ENCODE measurements around the gene PADI2.

PADI2 gene

DNA sequence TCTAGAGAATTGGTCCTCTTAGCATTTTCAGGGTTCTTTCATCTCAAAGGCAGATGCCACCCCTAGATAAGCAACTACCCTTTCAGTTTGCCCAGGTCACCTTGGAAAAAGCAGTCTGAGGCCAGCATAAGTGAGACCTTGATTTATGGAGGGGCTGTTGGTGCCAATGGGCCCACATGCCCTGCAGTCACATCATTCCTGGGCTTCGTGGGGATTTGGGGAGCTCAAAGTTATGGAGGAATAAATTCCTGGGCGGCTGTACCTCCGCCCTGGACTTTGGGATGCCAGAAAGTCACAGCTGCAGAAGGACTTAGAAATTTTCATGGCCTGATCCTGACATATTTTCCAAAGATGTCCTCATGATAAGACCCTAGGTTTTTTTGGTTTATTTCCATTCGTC lies 62.7 kb downstream of the PADI2 start:
- no peak for DNase-seq (ENCODE audit: low read depth, low spot score)

DNA sequence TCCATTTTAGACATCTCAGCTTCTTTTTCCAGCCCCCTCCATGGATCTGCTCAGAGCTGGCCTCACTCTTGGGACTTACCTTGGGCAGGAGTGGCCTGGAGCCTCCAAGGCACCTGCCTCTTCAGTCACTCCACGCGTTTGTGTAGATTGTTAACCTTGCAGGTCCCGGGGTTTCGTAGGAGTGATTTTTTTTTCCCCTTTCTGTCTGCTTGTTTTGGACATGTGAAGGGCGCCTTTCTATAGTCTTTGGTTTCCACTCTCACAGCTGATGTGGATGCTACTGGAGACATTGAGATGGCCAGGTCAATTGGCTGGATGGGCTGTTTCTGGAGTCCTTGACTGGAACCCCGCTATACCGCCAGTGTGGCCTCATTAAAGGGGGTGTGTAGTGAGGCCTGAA lies 63.5 kb downstream of the PADI2 start:
- DNase-seq (ENCODE audit: low read depth, low spot score): no peak

DNA sequence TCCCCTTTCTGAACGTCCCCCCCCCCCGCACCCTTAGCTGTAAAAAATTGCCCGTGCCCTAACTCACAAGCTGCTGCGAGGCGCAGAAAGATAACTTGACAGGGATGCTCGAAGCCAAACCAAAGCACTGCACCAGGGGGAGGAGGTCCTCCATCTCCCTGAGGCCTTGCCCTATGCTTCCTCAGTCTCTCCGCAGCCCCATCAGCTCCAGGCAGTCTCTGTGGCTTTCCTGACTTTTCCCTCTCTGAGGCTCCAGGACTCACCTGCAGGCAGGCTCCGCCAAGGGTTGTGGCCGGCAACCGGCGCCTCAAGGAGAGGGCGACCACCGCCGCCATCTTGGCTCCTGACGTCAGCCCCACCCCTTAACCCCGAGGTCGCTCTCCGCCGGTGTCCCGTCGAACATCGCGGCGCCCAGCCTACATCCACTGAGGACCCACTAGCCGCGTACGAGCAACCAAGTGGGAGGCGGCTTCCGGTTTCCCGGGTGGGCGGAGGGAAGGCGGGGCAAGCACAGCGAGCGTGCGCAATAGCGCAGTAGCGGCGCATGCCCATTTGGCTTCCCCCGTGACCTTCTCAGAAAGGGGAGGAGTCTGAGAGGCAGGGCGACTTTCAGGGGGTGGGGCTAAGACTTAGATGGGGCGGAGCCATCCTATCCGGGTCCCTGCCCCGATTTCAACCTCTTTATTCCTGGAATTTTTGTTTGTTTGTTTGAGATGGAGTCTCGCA lies 65.4 kb downstream of the PADI2 start, which contains the start of gene SDHB:
TSS of gene SDHB (minus strand) at position 348 of the 726 bp plus-strand sequence. CDS start at position 335, 13 bp downstream.
- DNase-seq (ENCODE audit: low read depth, low spot score): peak; percentile 97

DNA sequence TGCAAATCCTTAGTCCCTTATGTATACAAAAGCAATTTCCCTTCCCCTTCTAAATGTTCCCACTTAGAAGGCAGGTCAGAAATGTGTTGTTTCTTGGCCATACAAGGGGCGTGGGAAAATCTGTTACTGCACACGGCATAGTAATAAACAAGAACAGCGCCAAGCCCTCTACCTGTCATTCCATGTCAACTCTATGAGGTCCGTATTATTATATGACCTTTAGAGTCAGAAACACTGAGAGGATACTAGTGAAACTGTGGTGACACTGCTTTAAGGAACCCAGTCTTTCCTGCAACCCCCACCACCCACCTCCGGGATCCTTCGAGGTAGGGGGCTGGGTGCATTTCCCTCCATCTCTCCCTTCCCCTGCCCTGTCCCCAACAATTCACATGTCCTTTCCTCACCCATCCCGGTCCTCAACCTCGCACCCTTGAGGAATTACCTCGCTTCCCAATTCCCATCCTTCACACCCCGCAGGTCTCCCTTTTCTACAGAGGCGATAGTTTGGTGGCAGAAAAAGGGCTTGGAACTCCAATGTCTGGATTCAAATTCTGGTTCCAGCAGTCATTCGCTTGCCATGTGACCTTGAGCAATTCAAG lies 66.1 kb downstream of the PADI2 start:
- no peak for DNase-seq (ENCODE audit: low read depth, low spot score)

DNA sequence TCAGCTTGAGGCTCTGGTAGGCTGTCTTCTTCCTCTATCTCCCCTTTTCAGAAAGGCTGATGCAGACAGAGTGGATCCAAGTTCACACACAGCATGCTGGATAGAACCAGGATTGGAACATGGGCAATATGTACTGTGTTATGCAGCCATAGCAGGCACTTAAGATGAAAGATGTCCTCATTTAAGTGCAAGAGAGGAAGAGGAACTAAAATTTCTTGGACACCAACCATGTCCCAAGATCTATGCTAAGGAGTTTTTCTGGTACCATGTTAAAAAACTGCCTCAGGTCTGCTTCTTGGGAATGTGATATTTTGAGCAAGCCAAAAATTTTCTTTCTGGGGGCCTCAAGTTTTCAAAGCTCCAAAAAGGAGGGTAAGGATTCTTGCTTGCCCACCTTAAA lies 66.6 kb downstream of the PADI2 start:
- DNase-seq (ENCODE audit: low read depth, low spot score): no peak

DNA sequence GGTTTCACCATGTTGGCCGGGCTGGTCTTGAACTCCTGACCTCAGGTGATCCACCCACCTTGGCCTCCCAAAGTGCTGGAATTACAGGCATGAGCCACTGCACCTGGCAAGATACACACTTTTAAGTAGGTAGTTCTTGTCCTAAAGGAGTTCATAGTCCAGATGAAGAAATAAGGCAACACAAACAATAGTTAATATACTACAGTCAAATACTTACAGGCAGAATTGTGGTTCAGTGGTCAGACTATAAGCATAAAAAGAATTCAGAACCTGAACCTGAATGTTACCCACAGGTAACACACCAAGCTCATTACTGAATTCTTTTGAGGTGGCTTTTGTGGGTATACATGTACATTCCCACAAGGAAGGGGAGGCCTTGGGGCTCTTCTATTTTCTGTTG lies 67.2 kb downstream of the PADI2 start:
- no peak for DNase-seq (ENCODE audit: low read depth, low spot score)

DNA sequence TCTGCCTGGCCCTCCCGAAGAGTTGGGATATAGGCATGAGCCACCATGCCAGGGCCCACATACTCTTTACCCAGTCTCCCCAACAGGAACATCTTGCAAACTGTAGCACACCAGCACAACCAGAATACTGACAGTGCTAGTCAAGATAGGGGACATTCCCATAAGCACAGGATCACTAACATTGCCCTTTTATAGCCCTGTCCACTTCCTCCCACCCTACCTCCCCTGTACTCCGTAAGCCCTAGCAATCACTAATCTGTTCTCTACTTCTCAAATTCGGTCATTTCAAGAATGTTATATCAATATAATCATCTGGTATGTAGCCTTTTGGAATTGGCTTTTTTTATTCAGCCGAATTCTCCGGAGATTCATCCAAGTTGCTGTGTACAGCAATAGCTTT lies 71.3 kb downstream of the PADI2 start:
- no peak for DNase-seq (ENCODE audit: low read depth, low spot score)

DNA sequence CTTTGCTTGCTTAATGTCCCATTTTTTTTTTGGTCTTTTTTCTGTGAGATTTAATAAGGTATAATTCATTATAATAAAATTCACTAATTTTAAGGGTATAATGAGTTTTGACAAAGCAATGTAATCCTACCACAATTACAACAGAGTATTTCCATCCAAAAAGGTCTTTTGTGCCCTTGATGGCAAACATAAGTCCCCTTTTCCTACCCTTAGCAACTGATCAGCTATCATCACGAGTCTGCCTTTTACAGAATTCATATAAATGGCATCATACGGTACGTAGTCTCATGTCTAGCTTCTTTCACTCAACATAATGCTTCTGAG lies 73.0 kb downstream of the PADI2 start:
- DNase-seq (ENCODE audit: low read depth, low spot score): no peak

DNA sequence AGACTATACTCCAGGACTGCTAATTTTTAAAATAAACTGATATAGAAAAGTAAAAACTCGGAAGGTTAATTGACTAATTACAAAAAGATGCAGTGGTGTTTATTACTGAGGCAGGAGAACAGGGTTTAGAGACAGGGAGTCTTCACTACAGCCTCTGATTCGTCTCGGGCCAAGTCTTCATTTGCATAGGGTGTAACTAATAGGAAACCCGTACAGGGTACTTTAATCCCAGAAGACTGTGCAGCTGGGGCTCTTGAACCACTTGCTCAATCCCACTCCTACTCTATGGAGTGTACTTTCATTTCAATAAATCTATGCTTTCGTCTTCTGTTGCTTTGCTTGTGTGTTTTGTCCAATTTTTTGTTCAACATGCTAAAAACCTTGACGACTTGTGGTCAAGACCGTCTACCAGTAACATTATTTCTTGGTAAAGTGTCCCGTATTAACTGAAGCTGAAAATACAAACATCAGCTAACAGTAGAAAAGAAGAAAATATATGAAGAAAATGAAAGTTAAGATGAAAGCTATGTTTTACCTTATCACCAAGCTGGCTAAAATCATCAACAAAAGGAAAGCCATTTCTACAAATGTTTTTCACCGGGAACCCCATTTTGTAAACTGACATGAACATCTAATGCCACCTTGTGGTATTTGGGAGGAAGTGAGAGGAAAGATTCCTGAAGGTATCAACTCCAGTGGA lies 73.5 kb downstream of the PADI2 start:
- DNase-seq (ENCODE audit: low read depth, low spot score): no peak

DNA sequence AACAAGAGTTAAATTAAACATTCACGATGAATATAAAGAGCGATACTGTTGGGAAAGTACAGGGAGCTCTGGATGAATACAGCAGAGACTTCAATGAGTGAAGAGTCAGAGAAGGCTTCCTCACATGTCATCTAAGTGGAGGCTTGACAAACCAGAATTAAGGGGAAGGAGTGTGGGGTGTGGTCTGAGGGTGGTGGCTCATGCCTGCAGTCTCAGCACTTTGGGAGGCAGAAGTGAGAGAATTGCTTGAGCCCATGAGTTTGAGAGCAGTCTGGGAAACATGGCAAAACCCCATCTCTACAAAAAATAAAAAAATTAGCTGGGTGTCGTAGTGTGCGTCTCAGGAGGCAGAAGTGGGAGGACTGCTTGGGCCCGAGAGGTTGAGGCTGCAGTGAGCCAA lies 74.1 kb downstream of the PADI2 start:
- DNase-seq (ENCODE audit: low read depth, low spot score): no peak

DNA sequence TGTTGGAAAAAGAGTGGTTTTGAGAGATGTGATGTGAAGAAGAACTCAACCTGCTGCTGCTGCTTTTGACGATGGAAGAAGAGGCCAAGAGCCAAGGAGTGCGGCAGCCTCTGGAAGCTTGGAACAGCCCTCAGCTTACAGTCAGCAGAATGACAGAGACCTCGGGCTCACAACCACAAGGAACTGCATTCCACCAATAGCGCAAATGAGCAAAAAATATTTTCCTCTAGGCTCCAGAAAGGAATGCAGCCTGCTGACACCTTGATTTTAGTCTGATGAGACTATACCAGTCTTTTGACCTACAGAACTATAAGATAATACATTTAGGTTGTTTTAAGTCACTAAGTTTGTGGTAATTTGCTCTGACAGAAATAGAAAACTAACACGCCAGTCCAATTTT lies 75.6 kb downstream of the PADI2 start:
- no peak for DNase-seq (ENCODE audit: low read depth, low spot score)

DNA sequence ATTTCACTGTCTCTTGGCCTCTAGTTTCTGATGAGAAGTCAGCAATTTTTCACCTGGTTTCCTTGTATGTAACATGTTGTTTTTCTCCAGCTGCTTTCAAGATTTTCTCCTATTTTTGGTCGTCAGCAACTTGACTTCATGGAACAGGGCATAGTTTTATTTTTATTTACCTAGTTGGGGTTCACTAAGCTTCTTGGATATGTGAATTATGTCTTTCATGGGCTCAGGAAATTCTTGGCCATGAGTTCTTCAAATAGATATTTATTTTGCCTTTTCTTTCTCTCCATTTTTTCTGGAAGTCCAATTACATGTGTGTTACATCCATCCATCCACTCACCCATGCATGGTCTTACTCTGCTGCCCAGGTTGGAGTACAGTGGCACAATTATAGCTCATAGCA lies 79.1 kb downstream of the PADI2 start:
- DNase-seq (ENCODE audit: low read depth, low spot score): no peak

DNA sequence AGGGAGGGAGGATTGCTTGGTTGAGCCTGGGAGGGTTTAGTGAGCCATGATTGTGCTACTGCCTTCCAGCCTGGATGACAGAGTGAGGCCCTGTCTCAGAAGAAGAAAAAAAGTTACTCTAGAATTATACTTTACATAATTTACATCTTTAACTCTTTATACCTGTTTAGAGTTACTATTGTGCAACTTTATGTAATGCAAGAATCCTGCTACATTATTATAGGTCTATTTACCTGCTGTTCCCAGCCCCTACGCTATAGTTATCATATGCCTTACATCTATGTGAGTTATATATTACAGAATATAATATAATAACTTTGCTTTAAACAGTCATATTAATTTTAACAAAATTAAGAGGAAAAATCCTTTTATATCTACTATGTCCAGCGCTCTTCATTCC lies 79.7 kb downstream of the PADI2 start:
- no peak for DNase-seq (ENCODE audit: low read depth, low spot score)

DNA sequence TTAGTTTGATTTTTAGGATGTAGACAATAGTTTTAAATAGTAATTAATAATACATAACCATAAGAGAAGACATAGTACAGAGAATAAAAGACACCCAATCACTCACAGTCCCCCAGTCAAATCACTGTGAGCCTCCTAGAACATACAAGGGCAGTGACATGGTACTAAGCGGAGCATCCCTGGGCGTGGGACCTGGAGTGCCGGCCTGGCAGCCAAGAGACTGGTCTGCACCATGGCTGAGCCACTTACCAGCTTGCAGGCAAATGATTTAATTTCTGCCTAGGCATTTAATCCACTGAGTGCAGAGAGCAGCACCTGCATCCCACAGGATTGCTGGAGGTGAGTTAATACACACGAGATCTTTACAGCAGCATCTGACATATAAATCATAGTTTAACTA lies 85.8 kb downstream of the PADI2 start:
- no peak for DNase-seq (ENCODE audit: low read depth, low spot score)

DNA sequence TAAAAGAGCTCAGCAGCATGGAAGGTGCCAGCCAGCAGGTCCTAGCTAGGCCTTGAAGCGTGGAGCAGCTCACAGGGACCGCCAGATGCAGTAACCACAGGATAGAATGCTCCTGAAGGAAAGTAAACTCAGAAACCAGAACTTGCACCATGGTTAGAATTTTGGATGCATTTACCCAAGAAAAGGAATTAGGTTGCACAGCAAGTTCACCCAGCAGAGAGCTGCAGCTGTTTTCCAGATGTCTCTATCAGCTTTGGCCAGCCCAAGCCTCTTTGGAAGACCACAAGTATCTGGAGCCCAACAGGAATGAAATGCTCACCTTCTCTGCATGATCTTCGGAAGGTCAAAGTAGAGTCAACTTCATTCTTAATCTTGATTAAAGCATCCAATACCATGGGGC lies 86.5 kb downstream of the PADI2 start:
- no peak for DNase-seq (ENCODE audit: low read depth, low spot score)

DNA sequence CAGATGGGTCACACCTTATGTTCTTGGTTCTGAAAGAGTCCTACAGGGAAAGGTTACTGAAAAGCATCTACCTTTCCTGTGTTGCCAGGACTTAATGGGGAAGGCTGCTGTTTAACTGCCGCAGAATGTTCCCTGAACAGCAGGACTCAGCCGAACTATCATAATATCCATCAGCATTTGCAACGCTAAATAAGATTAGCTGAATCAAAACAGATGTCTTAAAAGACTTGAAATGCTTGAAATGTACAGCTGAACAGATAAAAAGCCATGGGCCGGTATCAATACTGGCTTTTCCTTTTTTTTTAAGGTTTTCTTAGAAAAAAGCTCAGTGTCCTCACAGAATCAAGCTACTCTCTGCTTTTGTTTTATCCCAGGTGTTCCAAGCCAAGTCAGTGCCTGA lies 87.8 kb downstream of the PADI2 start:
- DNase-seq (ENCODE audit: low read depth, low spot score): no peak

DNA sequence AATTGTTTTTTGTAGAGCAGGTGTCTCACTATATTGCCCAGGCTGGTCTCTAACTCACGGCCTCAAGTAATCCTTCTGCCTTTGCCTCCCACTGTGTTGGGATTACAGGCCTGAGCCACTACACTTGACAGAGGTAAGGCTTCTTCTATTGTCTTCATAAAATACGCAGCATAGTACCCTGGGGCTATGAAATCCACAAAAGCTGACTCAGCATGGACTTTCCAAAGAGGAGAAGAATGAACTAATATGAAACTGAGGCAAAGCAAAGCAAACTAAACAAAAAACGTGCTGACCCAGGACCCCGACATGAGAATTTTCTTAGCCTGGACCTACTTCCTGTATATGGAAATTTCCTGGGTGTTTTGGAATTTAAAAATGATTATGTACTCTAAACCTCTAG lies 89.0 kb downstream of the PADI2 start:
- DNase-seq (ENCODE audit: low read depth, low spot score): no peak

DNA sequence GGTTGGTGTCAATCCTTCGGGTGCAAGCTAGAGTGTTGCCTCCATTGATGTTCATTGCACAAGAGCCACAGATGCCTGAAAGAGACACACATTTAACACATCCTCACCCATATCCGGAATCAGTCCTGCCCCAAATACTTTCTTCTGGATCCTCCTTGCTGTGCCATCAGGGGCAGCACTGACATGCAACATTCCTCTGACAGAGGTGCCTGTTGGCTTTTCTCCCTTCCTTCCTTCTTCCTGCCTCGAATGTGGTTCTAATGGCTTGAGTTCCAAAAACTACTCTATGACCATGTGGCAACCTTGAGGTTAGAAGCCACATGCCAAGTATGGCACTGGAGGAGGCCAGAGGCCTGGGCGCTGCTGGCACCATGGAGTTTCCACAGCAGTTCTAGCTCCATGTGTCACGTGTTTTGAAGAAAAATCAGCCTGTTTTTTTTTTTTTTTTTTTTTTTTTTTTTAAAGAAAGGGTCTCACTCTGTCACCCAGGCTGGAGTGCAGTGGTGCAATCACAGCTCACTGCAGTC lies 90.5 kb downstream of the PADI2 start:
- no peak for DNase-seq (ENCODE audit: low read depth, low spot score)

DNA sequence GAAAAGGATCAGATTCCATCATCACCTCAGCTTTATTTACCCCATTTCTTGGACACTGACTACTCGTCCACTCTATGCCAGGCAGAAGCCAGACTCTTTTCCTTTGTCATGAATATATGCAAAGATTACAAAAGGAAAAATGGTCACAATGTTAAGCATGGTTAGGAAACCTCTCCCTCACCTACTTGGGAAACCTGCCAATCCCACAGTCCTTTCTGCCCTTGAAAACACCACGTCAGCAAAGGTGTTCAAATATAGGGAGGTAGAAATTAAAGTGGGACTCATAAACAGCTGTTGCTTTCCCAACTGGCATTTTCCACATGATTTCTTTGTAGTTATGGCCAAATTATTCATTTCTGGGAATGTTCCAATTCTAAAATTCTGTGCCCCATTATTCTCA lies 91.4 kb downstream of the PADI2 start:
- DNase-seq (ENCODE audit: low read depth, low spot score): no peak

DNA sequence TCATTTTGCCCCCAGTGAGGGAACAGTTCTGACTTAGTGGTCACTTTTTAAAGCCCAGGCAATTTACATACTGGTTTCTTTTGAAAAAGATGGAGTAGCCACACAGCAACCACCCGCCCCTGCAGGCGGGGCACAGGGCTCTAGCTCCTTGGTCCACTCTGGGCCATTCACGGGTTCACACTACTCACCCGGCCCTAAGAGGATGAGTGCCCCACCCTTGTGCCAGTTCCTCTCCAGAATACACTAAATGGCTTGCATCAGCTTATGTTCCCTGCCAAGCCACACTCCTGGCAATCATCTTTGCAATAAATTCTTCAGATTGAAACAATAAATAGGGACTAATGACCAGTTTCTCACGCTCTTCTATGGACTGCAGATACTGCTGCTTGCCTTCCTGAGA lies 91.8 kb downstream of the PADI2 start:
- no peak for DNase-seq (ENCODE audit: low read depth, low spot score)

DNA sequence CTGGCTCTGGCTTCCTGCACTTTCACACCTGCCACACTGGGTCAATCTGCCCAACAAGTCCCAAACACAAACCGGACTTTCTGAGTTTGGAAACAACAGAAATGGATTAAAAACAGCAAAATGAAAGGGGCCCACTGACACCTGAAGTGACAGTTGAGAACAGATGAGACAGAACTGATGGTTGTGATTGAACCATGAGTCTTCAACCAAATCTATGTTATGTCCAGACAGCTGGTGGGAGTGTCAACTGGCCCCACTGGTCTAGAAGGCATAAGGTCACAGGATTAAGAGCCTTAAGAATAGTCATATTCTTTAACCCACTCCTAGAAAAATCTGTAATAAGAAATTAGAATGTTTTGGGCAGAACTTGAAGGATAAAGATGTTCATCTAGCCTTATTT lies 94.5 kb downstream of the PADI2 start:
- DNase-seq (ENCODE audit: low read depth, low spot score): no peak

DNA sequence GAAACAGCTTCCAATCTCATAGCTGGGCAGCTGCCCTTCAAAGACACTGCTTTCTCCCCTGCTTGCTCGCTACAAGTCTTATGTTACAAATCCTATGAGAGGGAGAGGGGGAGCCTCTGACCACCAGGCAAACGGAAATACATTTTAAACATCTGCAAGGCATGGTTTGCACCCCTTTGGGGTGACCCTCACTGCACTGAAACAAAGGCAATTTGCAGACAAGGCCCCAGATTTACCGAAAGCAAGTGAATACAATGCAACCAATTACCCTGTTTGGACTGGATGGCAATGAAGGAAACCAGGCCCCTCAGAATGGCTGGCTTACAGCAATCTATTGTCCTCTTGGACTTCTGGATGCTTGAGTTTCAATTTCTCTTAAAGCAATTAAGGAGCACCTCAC lies 95.7 kb downstream of the PADI2 start:
- DNase-seq (ENCODE audit: low read depth, low spot score): no peak

DNA sequence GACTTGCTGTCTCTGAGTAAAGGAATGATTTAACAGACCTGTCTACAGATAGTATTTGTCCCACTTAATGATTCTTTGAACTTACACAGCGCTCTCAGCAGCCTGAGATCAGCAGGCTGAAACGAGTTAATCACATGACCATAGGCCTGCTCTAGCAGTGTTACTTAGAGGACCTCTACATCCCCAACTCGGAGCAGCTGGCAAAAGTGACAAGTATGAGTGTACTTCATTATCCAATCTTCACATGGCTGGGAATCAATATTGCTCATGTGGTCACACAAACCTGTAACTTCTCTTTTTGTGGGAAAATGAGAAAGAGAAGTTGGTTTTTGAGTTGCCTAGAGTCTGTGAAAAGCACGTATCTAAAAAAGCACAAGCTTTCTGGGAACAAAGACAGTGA lies 96.1 kb downstream of the PADI2 start:
- DNase-seq (ENCODE audit: low read depth, low spot score): no peak
